ENCODE measurements around the gene CIDEC.
"Not testable (repeated sequence)": the region's sequence is repeated elsewhere in the genome, so short reads cannot be mapped to it uniquely, and the experiment has no call there.

The CIDEC gene

GRCh38 chr3:9901967-9902366, 21.9 kb upstream of the CIDEC start:
- no peak for DNase-seq (ENCODE audit: low spot score)

GRCh38 chr3:9900965-9901415, 20.9 kb upstream of the CIDEC start:
- DNase-seq (ENCODE audit: low spot score) = not testable (repeated sequence)

GRCh38 chr3:9899289-9899791, 19.3 kb upstream of the CIDEC start:
- DNase-seq (ENCODE audit: low spot score) = no peak

- no peak for DNase-seq (ENCODE audit: low spot score)
Observed at GRCh38 chr3:9898467-9899241, 18.6 kb upstream of the CIDEC start.

GRCh38 chr3:9897408-9898372, 17.6 kb upstream of the CIDEC start:
- no peak for DNase-seq (ENCODE audit: low spot score)

GRCh38 chr3:9896755-9897407, 16.8 kb upstream of the CIDEC start:
- not testable (repeated sequence) for DNase-seq (ENCODE audit: low spot score)

GRCh38 chr3:9895715-9896114, 15.7 kb upstream of the CIDEC start:
- DNase-seq (ENCODE audit: low spot score) = not testable (repeated sequence)

- no peak for DNase-seq (ENCODE audit: low spot score)
Observed at GRCh38 chr3:9893739-9894138, 13.7 kb upstream of the CIDEC start.

- DNase-seq (ENCODE audit: low spot score) = no peak
Observed at GRCh38 chr3:9891072-9891622, 11.1 kb upstream of the CIDEC start.

- peak; percentile 96 for DNase-seq (ENCODE audit: low spot score)
Observed at GRCh38 chr3:9890249-9891071, 10.4 kb upstream of the CIDEC start, which contains the start of gene JAGN1. Gene JAGN1, plus strand, starts transcription at chr3:9890610. Its CDS starts 113 bp downstream, at chr3:9890723.

GRCh38 chr3:9889405-9889804, 9.4 kb upstream of the CIDEC start:
- no peak for DNase-seq (ENCODE audit: low spot score)

- no peak for DNase-seq (ENCODE audit: low spot score)
Observed at GRCh38 chr3:9888540-9888939, 8.5 kb upstream of the CIDEC start.

GRCh38 chr3:9887480-9887879, 7.4 kb upstream of the CIDEC start:
- DNase-seq (ENCODE audit: low spot score) = no peak

GRCh38 chr3:9886328-9886727, 6.3 kb upstream of the CIDEC start:
- no peak for DNase-seq (ENCODE audit: low spot score)

- DNase-seq (ENCODE audit: low spot score) = peak; percentile 86
Observed at GRCh38 chr3:9884555-9885165, 4.6 kb upstream of the CIDEC start.

GRCh38 chr3:9883706-9884554, 3.9 kb upstream of the CIDEC start:
- DNase-seq (ENCODE audit: low spot score) = peak; percentile 51

GRCh38 chr3:9881441-9881840, 1.4 kb upstream of the CIDEC start:
- no peak for DNase-seq (ENCODE audit: low spot score)

GRCh38 chr3:9878700-9879099, 1.4 kb downstream of the CIDEC start:
- DNase-seq (ENCODE audit: low spot score) = no peak

- DNase-seq (ENCODE audit: low spot score) = no peak
Observed at GRCh38 chr3:9876991-9877390, 3.1 kb downstream of the CIDEC start.

All from AG20443 (cell line).